Central memory CD4-positive, alpha-beta T cell (primary cell): ENCODE measurements around the gene ZSWIM7.
"Not testable (repeated sequence)": the region's sequence is repeated elsewhere in the genome, so short reads cannot be mapped to it uniquely, and the experiment has no call there.

ENCODE experiments used
- DNase-seq: peaks from one replicate; pipeline ENCODE4 v3.0.0; 2022

ZSWIM7 gene

DNA sequence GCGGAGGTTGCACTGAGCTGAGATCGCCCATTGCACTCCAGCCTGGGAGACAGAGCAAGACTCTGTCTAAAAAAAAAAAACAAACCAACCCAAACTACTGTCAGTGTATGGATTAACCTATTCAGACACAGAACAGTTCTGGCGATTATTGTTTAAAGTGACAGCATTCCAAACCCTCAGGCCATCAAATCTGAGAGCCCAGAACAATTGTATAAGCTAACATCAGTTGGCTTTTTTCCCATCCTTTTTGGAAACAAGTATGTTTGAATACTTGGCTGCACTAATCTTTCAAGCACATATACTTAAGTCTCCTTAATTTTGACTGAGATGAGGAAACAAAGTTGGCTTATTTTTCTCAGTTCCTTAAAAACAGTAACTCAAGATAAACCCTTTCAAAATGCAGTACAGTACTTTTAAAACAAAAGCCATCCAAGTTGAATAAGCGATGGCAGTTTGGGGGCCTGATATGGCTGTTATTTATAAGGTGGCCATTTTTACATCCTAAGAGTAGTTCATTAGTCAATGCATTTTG lies 1.4 kb downstream of the ZSWIM7 start:
- DNase-seq: no peak

GRCh38 chr17:15996322-15996721 lies 3.2 kb downstream of the ZSWIM7 start:
- DNase-seq: no peak

- no peak for DNase-seq
These were observed 17.6 kb downstream of the ZSWIM7 start for GRCh38 chr17:15981646-15982580.

GRCh38 chr17:15981208-15981607 lies 18.3 kb downstream of the ZSWIM7 start:
- no peak for DNase-seq

- not testable (repeated sequence) for DNase-seq
These were observed 20.5 kb downstream of the ZSWIM7 start for GRCh38 chr17:15979013-15979412.

DNA sequence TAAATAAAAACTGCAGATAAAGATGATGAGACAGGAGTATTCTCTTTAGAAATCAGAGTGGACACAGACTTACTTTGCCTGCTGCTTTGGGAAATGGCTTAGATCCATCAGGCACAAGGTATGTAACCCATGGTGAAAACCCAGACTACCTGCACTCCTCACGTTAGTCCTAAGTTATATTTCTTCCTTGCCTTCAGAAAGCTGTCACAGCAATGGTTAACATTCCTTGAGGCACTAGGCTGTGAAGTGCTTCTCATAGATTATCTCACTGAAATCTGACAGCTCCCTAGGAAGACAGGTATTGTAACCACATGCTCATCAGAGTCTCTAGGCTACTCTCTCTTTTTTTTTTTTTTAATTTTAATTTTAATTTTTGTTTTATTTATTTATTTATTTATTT lies 20.9 kb downstream of the ZSWIM7 start:
- no peak for DNase-seq

DNA sequence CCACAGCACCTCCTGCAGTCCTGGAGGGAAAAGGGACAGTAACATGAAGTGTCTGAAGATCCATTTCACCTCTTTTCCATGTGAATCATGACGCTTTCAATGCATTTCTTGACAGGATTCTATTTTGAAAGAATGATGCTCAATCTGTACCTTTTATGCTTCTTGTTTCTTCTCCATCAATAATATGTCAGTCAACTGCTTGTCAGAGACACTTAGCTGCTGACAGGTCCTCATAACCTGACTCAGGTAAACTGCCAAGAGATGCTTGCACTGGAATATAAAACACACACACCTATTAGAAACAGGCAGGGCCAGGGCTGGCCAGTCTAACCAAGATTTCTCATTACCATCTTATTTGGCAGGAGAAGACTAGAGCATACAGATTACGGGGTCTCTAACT lies 21.6 kb downstream of the ZSWIM7 start:
- DNase-seq: no peak

- DNase-seq: no peak
These were observed 25.7 kb downstream of the ZSWIM7 start for GRCh38 chr17:15973834-15974233.

- no peak for DNase-seq
These were observed 26.5 kb downstream of the ZSWIM7 start for GRCh38 chr17:15973016-15973415.

- no peak for DNase-seq
These were observed 27.0 kb downstream of the ZSWIM7 start for GRCh38 chr17:15972497-15972951.

GRCh38 chr17:15971882-15972281 lies 27.6 kb downstream of the ZSWIM7 start:
- no peak for DNase-seq

DNA sequence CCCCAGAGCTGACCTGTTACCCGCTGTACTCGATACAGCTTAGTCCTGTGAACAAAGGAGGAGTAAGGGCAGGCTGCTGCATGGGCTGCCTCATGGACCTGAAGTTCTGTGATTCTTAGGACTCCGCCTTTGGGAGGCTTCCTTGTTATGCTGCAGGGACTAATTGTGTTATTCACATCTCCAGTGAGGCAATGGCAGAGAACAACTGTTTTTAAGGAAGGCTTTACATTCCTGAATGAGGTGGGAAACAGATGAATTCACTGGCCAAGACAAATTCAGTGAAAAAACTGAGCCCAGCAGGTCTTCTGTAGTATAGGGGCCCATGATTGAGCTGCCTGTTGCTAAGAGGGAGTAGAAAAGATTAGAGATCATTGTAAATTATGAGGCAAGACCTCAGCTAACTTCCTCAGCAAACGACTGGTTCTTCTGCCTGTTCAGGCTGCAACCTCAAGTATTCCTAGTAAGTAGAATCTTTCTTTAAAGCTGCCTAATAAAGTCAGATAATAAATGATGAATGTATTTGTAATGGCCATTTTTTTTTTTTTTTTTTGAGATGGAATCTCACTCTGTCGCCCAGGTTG lies 28.3 kb downstream of the ZSWIM7 start:
- no peak for DNase-seq

DNA sequence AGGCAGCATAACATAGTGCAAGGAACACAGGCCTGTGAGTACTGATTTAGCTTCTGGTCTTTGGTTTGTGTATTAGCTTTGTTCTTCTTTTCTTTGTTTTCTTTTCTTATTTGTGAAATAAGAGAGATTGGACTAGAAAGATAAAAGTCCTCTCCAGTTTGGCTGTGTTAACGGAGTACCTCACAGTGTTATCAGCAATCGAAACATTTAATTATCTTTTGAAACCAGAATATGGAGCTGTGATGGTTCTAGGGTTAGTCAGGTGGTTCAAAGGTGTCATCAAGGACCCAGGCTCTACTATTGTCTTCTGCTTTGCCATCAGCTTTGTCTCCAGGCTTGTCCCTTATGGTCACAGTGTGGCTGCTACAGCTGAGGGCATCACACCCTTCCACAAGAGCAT lies 29.0 kb downstream of the ZSWIM7 start:
- DNase-seq: no peak

- DNase-seq: no peak
These were observed 30.0 kb downstream of the ZSWIM7 start for GRCh38 chr17:15969463-15969862.

GRCh38 chr17:15967706-15968399 lies 31.7 kb downstream of the ZSWIM7 start:
- DNase-seq: no peak

DNA sequence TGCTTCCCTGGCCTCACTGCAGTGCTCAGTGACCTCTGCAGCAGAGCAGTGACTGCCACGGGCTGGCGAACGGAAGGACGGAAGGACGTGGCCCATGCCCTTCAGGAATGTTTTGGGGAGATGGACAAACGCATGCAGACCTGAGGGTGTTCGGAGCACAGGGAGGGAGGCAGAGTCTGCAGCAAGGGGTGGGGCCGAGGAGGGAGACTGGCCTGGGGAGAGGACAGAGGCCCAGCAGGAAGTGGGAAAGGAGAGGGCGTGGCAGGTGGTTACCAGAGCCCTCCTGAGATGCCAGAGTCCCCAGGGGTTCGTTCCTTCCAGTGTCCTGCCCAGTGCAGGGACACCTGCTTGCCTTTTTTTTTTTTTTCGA lies 32.6 kb downstream of the ZSWIM7 start:
- DNase-seq: no peak

DNA sequence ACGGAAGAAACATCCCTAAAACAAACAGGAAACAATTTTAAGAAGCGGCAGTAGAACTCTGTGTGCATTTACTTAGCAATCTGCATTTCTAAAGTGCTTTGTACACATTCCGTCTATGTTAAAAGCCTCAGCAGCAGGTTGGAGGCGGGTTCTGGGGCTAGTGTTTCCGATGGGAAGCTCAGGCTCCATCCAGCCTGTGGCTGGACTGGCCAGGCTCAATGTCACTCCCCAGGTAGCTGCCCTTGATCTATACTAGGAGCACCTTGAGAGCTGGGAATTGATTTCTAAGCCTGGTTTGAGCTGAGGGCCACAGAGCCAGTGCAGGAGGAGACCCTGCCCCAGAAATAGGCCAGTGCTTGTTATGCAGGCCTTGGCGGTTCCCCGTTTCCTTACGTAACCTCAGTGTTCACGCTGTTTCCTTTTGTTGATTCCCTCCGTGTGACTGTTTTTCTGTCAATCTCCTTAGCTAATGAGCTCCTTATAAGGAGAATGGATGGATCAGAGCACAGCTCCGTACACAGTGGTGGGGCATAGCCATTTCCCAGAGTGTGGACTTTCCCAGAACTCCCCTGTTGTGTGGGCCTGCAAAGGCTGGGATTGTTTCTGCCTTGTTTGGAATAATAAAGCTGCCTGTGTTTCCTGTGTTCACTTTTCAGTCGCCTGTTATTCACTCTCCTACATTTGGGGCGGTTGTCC lies 33.2 kb downstream of the ZSWIM7 start:
- no peak for DNase-seq

GRCh38 chr17:15965528-15965927 lies 34.0 kb downstream of the ZSWIM7 start:
- DNase-seq: no peak

GRCh38 chr17:15963670-15964110 lies 35.8 kb downstream of the ZSWIM7 start:
- DNase-seq: no peak

DNA sequence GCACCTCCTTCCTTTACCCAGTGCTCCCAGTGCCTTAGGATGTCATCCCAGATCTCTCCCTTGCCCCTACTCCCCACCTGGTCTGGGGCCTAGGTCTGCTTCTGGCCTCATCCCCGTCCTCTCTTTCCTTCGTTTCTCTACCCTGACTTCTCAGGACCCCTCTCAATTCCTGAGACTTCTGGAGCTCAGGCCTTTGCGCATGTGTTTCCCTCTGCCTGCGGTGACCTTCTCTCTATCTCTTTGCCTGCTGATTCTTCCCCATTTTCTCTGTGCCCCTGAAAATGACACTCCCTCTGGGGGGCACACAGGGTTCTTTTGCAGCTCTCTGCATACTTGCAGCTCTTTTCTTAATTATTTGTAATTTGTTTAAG lies 41.0 kb downstream of the ZSWIM7 start:
- DNase-seq: no peak

- no peak for DNase-seq
These were observed 41.7 kb downstream of the ZSWIM7 start for GRCh38 chr17:15957608-15958307.

- DNase-seq: no peak
These were observed 42.3 kb downstream of the ZSWIM7 start for GRCh38 chr17:15957206-15957605.
